NB4 (cell line): Measurements from ENCODE around the gene CAMK2B.

Experiments
- CTCF ChIP-seq: IDR thresholded peaks from one replicate; pipeline ENCODE4 v1.5.1; 2012; ENCODE audit warnings: low read depth, low read length
- MYC ChIP-seq: IDR thresholded peaks from 2 replicates; pipeline ENCODE4 v1.6.1; 2011; ENCODE audit warnings: low read depth, low read length

DNA sequence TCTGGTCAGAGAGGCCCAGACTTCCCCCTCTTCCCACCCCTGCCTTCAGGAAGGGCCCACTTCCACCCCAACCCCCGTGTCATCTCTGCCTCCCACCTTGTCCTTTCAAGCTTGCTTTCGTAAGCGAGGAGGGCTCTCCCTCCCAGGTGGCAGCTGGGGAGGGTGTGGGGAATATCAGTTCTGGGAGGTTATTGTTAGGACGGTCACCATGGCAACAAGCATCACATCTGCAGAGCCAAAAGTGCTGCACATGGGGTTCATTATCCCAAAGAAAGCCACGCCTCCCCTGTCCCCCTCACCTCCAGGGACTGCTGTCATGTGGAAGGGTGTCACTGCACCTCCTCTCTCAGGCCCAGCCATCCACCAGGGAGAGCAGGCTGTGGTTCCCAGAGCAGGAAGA, 2.6 kb upstream of the CAMK2B start:
- TF ChIP-seq CTCF: no peak
- no peak for TF ChIP-seq MYC
